HG02885 (cell line): ENCODE measurements around the gene CEBPZ.

Experiments used
- ATAC-seq: cut with Tn5 transposase; IDR thresholded peaks from one replicate; pipeline ENCODE4 v1.9.1; 2021; ENCODE audit warnings: mild to moderate bottlenecking; ENCODE audit not compliant: unreplicated experiment, poor library complexity

The CEBPZ gene

DNA sequence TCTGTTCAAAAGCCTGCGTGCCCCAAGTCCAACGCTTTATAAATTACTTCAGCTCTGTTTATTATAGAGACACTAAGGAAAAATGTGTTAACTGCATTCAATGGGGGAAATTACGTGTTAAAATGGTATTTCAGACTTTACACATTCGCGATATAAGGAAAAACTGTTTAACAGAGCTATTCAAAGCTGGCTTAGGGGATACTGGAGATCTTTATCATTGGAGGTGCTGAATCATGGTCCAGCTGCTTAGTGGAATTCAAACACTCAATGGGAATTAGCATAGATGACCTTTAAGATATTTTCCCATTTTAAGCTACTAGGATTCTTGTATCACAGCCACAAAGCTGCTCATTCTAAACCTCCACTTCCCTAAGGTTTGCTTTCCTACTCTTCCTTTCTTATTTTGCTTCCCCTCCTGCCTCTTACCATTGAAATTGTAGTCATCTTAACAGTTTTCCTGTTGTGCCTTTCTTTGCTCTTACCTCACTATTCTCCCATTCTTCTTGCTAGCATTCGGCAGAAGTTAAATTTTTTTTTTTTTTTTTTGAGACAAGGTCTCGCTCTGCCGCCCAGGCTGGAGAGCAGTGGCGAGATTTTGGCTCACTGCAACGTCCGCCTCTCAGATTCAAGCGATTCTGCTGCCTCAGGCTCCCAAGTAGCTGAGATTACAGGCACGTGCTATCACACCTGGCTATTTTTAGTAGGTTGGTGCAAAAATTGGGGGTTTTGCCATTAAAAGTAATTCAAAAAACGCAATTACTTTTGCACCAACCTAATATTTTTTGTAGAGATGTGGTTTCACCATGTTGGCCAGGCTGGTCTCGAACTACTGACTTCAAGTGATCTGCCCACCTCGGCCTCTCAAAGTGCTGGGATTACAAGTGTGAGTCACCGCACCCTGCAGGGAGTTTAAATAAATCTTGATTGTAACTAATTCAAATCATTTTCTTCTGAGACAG, 49.4 kb downstream of the CEBPZ start:
- no peak for ATAC-seq

DNA sequence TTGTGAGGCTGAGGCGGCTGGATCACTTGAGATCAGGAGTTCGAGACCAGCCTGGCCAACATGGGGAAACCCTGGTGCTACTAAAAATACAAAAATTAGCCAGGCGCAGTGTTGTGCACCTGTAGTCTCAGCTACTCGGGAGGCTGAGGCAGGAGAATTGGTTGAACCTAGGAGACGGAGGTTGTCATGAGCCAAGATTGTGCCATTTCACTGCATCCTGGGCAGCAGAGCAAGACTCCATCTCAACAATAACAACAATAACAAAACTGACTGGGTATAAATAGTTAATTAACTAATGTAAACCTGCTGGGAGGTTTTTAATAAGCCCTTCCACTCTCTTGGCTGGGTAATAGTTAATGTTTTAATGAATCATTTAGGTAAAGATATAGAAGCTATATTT, 50.8 kb downstream of the CEBPZ start:
- ATAC-seq: no peak

DNA sequence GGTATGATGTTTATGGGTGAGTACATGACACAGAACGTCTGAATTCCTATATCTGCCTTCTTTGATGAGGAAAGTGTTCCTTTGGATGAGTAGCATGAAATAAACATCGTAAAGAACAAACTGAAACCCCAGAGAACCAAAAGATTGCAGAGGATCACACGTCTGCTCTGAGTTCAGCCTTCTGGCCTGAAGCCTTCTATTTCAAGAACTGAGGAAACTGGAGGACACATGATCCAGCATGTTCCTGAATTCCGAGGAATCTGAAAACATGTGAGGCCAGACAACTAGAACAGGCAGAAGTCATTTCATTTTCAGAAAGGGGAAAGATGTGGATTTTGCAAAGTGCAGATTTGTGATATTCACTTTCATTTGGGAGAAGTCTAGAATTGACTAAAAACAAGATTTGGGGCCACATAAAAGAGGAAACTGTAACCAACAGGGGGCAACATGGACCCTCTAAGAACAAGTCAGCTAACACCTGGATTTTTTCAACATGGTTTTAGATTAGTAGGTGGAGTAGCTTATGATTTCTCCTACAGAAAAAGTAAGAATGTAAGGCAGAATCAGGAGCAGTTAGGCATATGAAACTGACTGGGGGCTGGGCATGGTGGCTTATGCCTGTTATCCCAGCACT, 51.3 kb downstream of the CEBPZ start:
- no peak for ATAC-seq

DNA sequence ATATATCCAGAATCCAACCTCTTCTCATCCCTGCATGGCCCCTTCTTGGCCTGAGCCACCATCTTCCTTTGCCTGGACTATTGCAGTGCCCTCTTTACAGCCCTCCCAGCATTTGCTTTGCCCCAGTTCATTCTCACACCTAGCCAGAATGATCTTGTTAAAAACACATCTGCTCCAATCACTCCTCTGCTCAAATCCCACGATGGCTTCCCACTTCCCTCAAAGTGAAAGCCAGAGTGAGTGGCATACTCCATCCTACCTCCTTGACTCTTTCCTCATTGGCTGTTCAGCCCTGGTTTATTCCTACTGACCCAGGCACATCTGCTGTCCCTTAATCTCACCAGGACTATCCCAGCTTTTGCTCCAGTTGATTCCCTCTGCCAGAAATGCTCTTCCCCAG, 57.7 kb downstream of the CEBPZ start:
- no peak for ATAC-seq

- ATAC-seq: no peak
These were observed 59.8 kb downstream of the CEBPZ start for GRCh38 chr2:37171624-37171950.

DNA sequence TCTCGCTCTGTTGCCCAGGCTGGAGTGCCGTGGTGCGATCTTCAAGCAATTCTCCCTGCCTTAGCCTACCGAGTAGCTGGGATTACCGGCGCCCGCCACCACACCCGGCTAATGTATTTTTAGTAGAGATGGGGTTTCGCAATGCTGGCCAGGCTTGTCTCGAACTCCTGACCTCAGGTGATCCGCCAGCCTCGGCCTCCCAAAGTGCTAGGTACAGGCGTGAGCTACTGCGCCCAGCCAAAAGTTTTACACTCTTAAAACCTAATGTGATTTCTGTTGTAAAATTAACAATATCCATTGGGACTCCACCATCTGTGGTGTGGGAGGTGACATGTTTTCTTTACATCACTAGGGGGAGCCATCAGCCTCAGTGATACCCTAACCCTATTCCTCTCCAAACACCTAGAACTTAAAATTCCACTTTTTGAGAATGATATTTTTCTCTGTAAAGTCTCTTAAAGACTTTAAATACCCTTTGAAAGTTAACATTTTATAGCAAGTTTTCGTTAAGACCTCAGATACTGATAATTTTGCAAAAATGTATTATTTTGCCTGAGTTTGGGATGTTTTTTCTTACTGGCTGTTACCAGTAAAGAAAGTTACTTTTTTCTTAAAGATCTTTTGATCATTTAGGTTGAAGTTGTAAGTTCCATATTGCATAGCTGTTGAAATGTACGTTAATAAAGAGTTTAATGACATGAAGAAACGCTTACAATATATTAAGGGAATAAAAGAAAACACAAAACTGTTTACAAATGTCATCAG, 63.0 kb downstream of the CEBPZ start:
- ATAC-seq: no peak

DNA sequence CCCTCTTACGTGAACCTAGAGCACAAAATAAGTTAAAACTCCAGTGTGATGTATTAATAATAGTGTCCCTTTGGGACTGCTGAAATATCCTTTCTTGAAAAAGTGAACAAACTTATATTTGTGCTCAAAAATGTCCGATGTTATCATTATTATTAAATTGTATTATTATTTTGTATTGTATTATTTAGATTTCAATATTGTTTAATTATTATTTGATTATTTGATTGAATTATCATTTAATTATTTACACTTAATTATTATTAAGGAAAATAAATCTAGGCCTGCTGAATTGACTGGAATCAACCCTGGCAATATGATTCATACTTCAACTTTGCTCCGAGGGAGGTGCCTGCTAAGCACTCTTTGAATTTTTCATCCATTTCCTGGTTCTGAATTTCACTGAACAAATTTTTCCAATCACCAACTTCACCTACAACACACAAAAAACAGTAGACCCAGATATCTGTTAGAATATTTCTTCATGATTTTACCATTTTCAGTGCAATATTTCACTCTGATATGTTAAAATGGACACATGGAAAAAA, 63.7 kb downstream of the CEBPZ start:
- ATAC-seq: no peak

- ATAC-seq: no peak
These were observed 66.6 kb downstream of the CEBPZ start for GRCh38 chr2:37164757-37165156.

DNA sequence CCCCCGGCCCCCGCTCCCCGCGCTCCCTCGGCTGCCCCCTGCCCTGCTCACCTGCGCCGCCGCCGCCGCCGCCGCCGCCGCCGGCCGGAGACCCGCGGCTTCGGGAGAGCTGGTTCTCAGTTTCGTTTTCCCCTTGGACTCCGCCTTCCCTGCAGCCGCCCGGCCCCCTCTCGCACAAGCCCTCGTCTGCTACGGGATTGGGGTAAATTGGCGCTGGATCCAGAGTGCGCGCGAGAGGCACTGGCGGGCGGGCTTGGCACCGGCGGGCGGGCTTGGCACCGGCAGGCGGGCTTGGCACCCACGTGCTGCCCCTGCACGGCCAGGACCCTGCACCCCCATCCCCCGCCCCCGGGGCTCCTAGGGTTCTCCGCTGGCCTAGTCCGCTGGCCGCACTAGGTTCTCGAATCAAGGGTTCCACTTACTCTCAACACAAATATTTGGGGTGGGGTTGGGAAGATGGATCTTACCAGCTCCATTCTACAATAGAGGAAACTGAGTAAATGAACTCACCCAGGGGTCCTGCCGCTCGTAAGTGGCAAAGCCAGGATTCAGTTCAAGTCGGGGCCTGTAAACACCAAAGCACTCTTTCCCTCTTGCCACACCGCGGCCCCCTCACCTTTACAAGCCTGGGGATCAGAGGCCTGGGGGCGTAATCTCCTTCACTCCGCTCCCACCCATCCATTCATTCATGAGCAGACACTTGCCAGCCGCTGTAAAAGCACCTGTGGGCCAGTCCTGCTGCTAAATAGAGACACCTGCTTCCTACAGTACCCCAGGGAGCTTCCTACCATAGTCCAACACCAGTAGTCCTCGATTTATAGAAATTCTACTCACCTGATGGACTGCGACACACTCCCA, 74.3 kb downstream of the CEBPZ start, which contains the start of gene EIF2AK2:
TSS of gene EIF2AK2 (minus strand) at position 124 of the 858 bp plus-strand sequence. CDS start 9,174 bp downstream, outside the sequence.
- ATAC-seq: peak; percentile 84

- ATAC-seq: peak; percentile 13
These were observed 75.1 kb downstream of the CEBPZ start for GRCh38 chr2:37156071-37156856.

DNA sequence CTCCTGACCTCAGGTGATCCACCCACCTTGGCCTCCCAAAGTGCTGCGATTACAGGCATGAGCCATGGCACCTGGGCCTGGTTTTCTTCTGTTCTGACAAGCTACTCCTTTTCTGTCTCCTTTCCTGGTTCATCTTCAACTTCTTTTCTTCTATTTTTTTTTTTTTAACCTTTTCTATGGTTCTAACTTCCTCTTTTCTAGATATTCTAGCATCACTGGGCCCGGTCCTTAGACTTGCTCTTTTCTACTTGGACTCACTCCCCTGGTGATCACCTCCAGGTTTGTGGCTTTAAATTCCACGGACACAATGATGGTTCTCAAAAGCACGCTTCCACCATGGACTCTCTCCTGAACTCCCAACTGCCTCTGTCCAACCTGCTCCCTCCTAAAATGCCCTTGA, 76.6 kb downstream of the CEBPZ start:
- ATAC-seq: no peak

DNA sequence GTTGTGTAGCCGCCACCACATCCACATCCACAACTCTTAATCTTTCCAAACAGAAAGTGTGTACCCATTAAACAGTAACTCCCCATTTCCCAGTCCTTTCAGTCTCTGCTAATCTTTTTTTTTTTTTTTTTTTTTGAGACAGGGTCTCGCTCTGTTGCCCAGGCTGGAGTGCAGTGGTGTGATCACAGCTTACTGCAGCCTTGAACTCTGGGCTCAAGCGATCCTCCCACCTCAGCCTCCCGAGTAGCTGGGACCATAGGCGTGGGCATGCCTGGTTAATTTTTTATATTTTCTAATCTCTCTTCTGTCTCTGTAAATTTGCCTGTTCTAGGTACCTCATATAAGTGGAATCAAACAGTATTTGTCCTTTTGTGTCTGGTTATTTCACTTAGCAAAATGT, 78.2 kb downstream of the CEBPZ start:
- no peak for ATAC-seq
